ENCODE data around the gene GNA15. TPM values are rescaled to one million over a fixed set of nuclear protein-coding genes. Genes with fewer than 3 reads are reported as not detected.
"Not testable (repeated sequence)": the region's sequence is repeated elsewhere in the genome, so short reads cannot be mapped to it uniquely, and the experiment has no call there.

GNA15 gene
- total RNA-seq, 2 experiments from 2014 or later, result 22.8 to 23.6 TPM

DNA sequence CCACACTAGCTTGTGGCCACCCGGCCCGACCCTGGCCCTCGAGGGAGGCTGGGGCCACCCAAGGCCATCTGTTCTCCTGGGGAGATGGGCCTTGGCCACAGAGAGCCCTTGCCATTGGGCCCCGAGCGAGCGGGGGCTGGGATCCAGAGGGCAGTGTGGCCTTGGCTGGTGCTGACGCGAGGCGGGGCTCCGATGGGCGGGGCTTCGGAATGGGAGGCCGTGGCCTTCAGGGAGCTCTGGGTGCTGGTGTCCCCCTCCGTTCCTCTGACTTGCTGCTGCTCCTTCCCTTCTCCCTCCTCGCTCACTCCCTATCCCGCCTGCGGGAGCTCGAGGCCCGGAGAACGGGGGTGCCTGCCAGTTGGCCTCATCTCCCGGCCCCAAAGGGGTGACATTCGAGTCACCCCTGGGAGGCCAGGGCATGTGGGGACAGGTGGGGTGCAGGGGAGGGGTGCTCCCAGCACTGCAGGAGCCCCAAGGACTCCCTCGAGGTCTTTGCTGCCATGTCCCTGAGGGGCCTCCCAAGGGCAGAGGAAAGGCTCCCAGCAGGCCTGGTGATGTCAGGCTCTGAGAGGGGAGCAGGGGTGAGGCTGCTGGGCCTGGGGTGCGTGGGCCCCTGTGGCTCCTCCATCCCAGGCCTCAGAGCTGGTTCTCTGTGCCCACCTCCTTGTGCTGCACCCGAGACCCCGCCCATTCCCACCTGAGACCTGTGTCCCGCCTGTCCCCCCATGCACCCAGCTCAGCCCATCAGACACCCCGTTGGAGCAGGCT is 54.1 kb downstream of the GNA15 start:
- Mint-ChIP-seq H3K4me1 (peaks cover 34% of the 10 kb centered on the region), H3K9me3 (no peaks in the 10 kb centered on the region), H3K4me3 (no peak overlapping the region), H3K36me3 (ENCODE audit: low read depth) (peaks cover 13% of the 10 kb centered on the region), H3K27me3 (no peaks in the 10 kb centered on the region), H3K27ac (no peak overlapping the region)
- no peak for DNase-seq
- POLR2A ChIA-PET, result no interaction called here
- CTCF ChIA-PET, result interaction anchor here (0.5 to 1.6 kb wide), 3 partner anchors 17 to 716 kb away, joined by 3 to 4 read pairs (median 3); no protein-coding TSS in a partner anchor

GRCh38 chr19:3190470-3190770 is 54.6 kb downstream of the GNA15 start:
- peaks cover 13% of the 10 kb centered on the region for H3K36me3 Mint-ChIP-seq (ENCODE audit: low read depth)

DNA sequence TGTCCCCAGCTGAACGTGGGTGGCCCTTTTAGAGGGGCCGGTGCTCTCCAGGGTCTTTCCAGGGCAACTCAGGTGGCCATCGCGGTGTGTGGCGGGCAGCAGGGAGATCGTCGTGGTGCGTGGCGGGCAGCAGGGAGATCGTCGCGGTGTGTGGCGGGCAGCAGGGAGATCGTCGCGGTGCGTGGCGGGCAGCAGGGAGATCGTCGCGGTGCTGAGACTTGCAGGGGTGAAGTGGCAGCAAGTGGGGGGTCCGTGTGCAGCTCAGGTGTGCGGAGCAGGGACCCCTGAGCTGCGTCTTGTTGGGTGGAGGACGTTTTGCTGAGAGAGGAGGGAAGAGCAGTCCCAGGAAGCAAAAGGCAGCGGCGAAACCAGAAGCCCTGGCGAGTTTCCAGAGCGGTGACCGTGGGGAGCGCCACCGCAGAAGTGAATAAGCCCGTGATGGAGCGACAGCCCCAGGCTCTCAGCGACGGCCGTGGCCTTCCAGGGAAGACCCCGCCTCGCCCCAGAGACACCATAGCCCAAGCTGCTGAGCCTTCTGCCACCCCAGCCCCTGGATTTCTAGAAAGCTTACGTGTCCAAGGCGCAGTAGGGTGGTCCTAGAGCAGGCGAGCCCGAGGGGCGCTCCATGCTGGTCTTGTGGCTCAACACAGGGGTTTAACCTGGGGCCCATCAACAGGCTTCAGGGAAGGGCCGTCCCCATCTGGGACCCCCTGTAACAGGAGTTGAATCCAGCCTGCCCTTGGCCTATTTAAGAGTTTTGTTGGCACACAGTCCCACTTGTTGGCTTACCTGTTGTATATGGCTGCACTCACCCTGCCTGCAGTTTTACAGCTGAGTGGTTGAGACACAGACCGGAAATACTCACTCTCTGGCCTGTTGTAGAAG is 55.3 kb downstream of the GNA15 start:
- peaks cover 30% of the 10 kb centered on the region for H3K4me1 Mint-ChIP-seq
- ChIA-PET POLR2A (no interaction called here), CTCF (interaction anchor here (0.6 kb wide), 1 partner anchor 105 kb away, joined by 3 read pairs; no protein-coding TSS in a partner anchor)
- peaks cover 13% of the 10 kb centered on the region for H3K36me3 Mint-ChIP-seq (ENCODE audit: low read depth)
- H3K4me3 Mint-ChIP-seq, result no peak overlapping the region
- peak overlapping the region; percentile 41 for H3K27ac Mint-ChIP-seq
- DNase-seq, result no peak
- no peaks in the 10 kb centered on the region for H3K9me3 Mint-ChIP-seq
- H3K27me3 Mint-ChIP-seq, result no peaks in the 10 kb centered on the region

More at GRCh38 chr19:3190470-3190770, 54.6 kb downstream of the GNA15 start:
- Mint-ChIP-seq H3K27ac (no peak overlapping the region), H3K27me3 (no peaks in the 10 kb centered on the region), H3K4me1 (peaks cover 30% of the 10 kb centered on the region), H3K9me3 (no peaks in the 10 kb centered on the region), H3K4me3 (no peak overlapping the region)
- POLR2A ChIA-PET, result no interaction called here
- no peak for DNase-seq
- CTCF ChIA-PET, result interaction anchor here (0.5 kb wide), 1 partner anchor 715 kb away, joined by 3 read pairs; no protein-coding TSS in a partner anchor

GRCh38 chr19:3191806-3192104 is 55.9 kb downstream of the GNA15 start:
- peaks cover 12% of the 10 kb centered on the region for H3K36me3 Mint-ChIP-seq (ENCODE audit: low read depth)
- H3K9me3 Mint-ChIP-seq, H3K4me3 Mint-ChIP-seq, POLR2A ChIA-PET, CTCF ChIA-PET, DNase-seq, H3K27me3 Mint-ChIP-seq: not testable (repeated sequence)
- H3K4me1 Mint-ChIP-seq, result peaks cover 27% of the 10 kb centered on the region
- peak overlapping the region; percentile 41 for H3K27ac Mint-ChIP-seq

DNA sequence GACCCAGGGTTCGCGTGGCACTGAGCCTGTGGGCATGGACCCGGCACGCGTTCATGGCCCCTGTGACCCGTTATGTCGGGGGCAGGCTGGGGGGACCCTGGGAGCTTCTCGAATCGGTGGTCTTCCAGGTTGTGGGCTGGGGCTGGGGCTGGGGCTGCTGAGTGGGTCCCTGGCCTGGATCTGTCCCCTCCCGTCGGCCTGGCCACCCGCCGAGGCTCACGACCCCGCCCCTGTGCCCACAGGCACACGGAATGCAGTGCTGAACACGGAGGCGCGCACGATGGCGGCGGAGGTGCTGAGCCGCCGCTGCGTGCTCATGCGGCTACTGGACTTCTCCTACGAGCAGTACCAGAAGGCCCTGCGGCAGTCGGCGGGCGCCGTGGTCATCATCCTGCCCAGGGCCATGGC is 56.4 kb downstream of the GNA15 start:
- POLR2A ChIA-PET, result no interaction called here
- Mint-ChIP-seq H3K4me3 (no peak overlapping the region), H3K36me3 (ENCODE audit: low read depth) (peaks cover 10% of the 10 kb centered on the region), H3K27me3 (no peaks in the 10 kb centered on the region), H3K9me3 (no peaks in the 10 kb centered on the region), H3K4me1 (peaks cover 22% of the 10 kb centered on the region), H3K27ac (no peak overlapping the region)
- CTCF ChIA-PET, result no interaction called here
- no peak for DNase-seq

GRCh38 chr19:3192684-3193083 is 56.9 kb downstream of the GNA15 start:
- no peak for DNase-seq
- no peaks in the 10 kb centered on the region for H3K9me3 Mint-ChIP-seq
- H3K27me3 Mint-ChIP-seq, result no peaks in the 10 kb centered on the region
- H3K36me3 Mint-ChIP-seq (ENCODE audit: low read depth), result peaks cover 10% of the 10 kb centered on the region
- POLR2A ChIA-PET, result no interaction called here
- no peak overlapping the region for H3K4me3 Mint-ChIP-seq
- H3K27ac Mint-ChIP-seq, result no peak overlapping the region
- CTCF ChIA-PET, result no interaction called here
- peaks cover 18% of the 10 kb centered on the region for H3K4me1 Mint-ChIP-seq

GRCh38 chr19:3193256-3194105 is 57.6 kb downstream of the GNA15 start:
- Mint-ChIP-seq H3K27me3 (no peaks in the 10 kb centered on the region), H3K4me1 (peaks cover 11% of the 10 kb centered on the region), H3K27ac (no peak overlapping the region), H3K36me3 (ENCODE audit: low read depth) (peaks cover 7% of the 10 kb centered on the region), H3K4me3 (no peak overlapping the region), H3K9me3 (no peaks in the 10 kb centered on the region)
- POLR2A ChIA-PET, result no interaction called here
- DNase-seq, result no peak
- CTCF ChIA-PET, result no interaction called here

- POLR2A ChIA-PET, result no interaction called here
- H3K36me3 Mint-ChIP-seq (ENCODE audit: low read depth), result peaks cover 7% of the 10 kb centered on the region
- H3K9me3 Mint-ChIP-seq, result no peaks in the 10 kb centered on the region
- H3K4me3 Mint-ChIP-seq, result no peak overlapping the region
- H3K27me3 Mint-ChIP-seq, result no peaks in the 10 kb centered on the region
- H3K4me1 Mint-ChIP-seq, result peaks cover 1% of the 10 kb centered on the region
- CTCF ChIA-PET, result interaction anchor here (1.2 kb wide), 1 partner anchor 13 kb away, joined by 3 read pairs; no protein-coding TSS in a partner anchor
- DNase-seq, result no peak
- H3K27ac Mint-ChIP-seq, result no peak overlapping the region
Observed at GRCh38 chr19:3194106-3195087, 58.6 kb downstream of the GNA15 start.

GRCh38 chr19:3196064-3196932 is 60.5 kb downstream of the GNA15 start:
- Mint-ChIP-seq H3K9me3 (no peaks in the 10 kb centered on the region), H3K36me3 (ENCODE audit: low read depth) (peaks cover 7% of the 10 kb centered on the region), H3K4me3 (no peak overlapping the region), H3K27ac (no peak overlapping the region), H3K4me1 (no peaks in the 10 kb centered on the region), H3K27me3 (no peaks in the 10 kb centered on the region)
- ChIA-PET POLR2A (no interaction called here), CTCF (interaction anchor here (0.7 kb wide), 1 partner anchor 395 kb away, joined by 3 read pairs; no protein-coding TSS in a partner anchor)
- DNase-seq, result no peak

GRCh38 chr19:3196933-3197205 is 61.0 kb downstream of the GNA15 start:
- Mint-ChIP-seq H3K9me3 (no peaks in the 10 kb centered on the region), H3K36me3 (ENCODE audit: low read depth) (peaks cover 7% of the 10 kb centered on the region), H3K27me3 (no peaks in the 10 kb centered on the region), H3K4me3 (no peak overlapping the region), H3K27ac (no peak overlapping the region), H3K4me1 (no peaks in the 10 kb centered on the region)
- CTCF ChIA-PET, result interaction anchor here (0.7 kb wide), 1 partner anchor 396 kb away, joined by 3 read pairs; no protein-coding TSS in a partner anchor
- POLR2A ChIA-PET, result no interaction called here
- DNase-seq, result no peak

- CTCF ChIA-PET, result interaction anchor here (0.7 kb wide), 1 partner anchor 12 kb away, joined by 3 read pairs; no protein-coding TSS in a partner anchor
- no peaks in the 10 kb centered on the region for H3K4me1 Mint-ChIP-seq
- peaks cover 4% of the 10 kb centered on the region for H3K36me3 Mint-ChIP-seq (ENCODE audit: low read depth)
- POLR2A ChIA-PET, result no interaction called here
- no peak for DNase-seq
- H3K4me3 Mint-ChIP-seq, result no peak overlapping the region
- no peaks in the 10 kb centered on the region for H3K27me3 Mint-ChIP-seq
- no peak overlapping the region for H3K27ac Mint-ChIP-seq
- H3K9me3 Mint-ChIP-seq, result no peaks in the 10 kb centered on the region
Observed at GRCh38 chr19:3198901-3199700, 63.3 kb downstream of the GNA15 start.
